GM12864 (cell line): ENCODE data around the gene KIFAP3.

ENCODE experiments used
- DNase-seq: peaks from one replicate; pipeline ENCODE4 v3.0.0-alpha.2; 2011; ENCODE audit warnings: low read depth
- H3K4me3 ChIP-seq: 2 replicates; pipeline ENCODE4 v1.5.1; 2011; ENCODE audit warnings: mild to moderate bottlenecking, low read depth, low read length, control low read depth
- CTCF ChIP-seq: IDR thresholded peaks from 2 replicates; pipeline ENCODE4 v1.5.1; 2011; ENCODE audit warnings: low read depth, mild to moderate bottlenecking, moderate library complexity, low read length, control low read depth, inconsistent platforms; ENCODE audit errors: missing control alignments

The KIFAP3 gene

GRCh38 chr1:169970114-169970513 lies 104.4 kb downstream of the KIFAP3 start:
- no peak overlapping the region for H3K4me3 ChIP-seq
- no peak for TF ChIP-seq CTCF
- no peak for DNase-seq

GRCh38 chr1:169968174-169968573 lies 106.3 kb downstream of the KIFAP3 start:
- H3K4me3 ChIP-seq, result no peak overlapping the region
- TF ChIP-seq CTCF, result no peak
- DNase-seq, result no peak

- no peak for DNase-seq
- no peak for TF ChIP-seq CTCF
- no peak overlapping the region for H3K4me3 ChIP-seq
These were observed 110.3 kb downstream of the KIFAP3 start for GRCh38 chr1:169964206-169964605.

- no peak for TF ChIP-seq CTCF
- no peak for DNase-seq
- H3K4me3 ChIP-seq, result no peak overlapping the region
These were observed 114.8 kb downstream of the KIFAP3 start for GRCh38 chr1:169959686-169960085.

GRCh38 chr1:169958987-169959386 lies 115.5 kb downstream of the KIFAP3 start:
- no peak for DNase-seq
- no peak overlapping the region for H3K4me3 ChIP-seq
- TF ChIP-seq CTCF, result no peak

- no peak overlapping the region for H3K4me3 ChIP-seq
- no peak for TF ChIP-seq CTCF
- no peak for DNase-seq
These were observed 116.6 kb downstream of the KIFAP3 start for GRCh38 chr1:169957884-169958283.

GRCh38 chr1:169951108-169951507 lies 123.4 kb downstream of the KIFAP3 start:
- DNase-seq, result no peak
- H3K4me3 ChIP-seq, result no peak overlapping the region
- no peak for TF ChIP-seq CTCF
